A549 (cell line): ENCODE results near the gene ELOB. TPM values are rescaled to one million over a fixed set of nuclear protein-coding genes. Genes with fewer than 3 reads are reported as not detected.

ENCODE experiments used
- ATAC-seq, 2 experiments: fragments of 200-7000 bp in 1 of 2; fragments of >200 bp in 1 of 2; cut with Nextera tagmentation in 1 of 2; cut with Tn5 transposase in 1 of 2; 3 replicates each; pipeline versions ENCODE4 v1.8.0 to v1.9.1; 2018 to 2020; ENCODE audit warnings: mild to moderate bottlenecking in 1 of 2, moderate library complexity in 1 of 2
- CTCF ChIA-PET: fragments of 300-600 bp; sonication (Branson Sonifier 250); formaldehyde crosslinking; extraction: SDS; loops from one replicate; lab custom pipeline; 2021; ENCODE audit warnings: antibody characterized with exemption, inconsistent platforms; lab: Yijun Ruan, JAX
- POLR2A ChIA-PET: fragments of 350-600 bp; formaldehyde crosslinking; extraction: SDS; loops from one replicate; lab custom pipeline; 2021; ENCODE audit warnings: antibody characterized with exemption, inconsistent platforms; lab: Yijun Ruan, JAX
- DNase-seq, 2 experiments: peaks; one replicate each; pipeline versions ENCODE4 v3.0.0 to v3.0.0-alpha.2; 2011 to 2016; ENCODE audit warnings: low read depth in 1 of 2, low spot score in 1 of 2
- FAIRE-seq: peaks from 2 replicates; lab custom pipeline; 2011; peaks lifted over from hg19 to GRCh38; lab: Jason Lieb, UNC
- H3K27ac ChIP-seq, 2 experiments: fragments of >200 bp; sonication (Bioruptor Twin); formaldehyde crosslinking; 3 replicates each; pipeline ENCODE4 v1.5.1; 2016 to 2017
- H3K4me1 ChIP-seq: fragments of >200 bp; sonication (Bioruptor Twin); formaldehyde crosslinking; 3 replicates; pipeline ENCODE4 v1.6.1; 2016
- H3K4me2 ChIP-seq: fragments of >200 bp; sonication (Bioruptor Twin); formaldehyde crosslinking; 3 replicates; pipeline ENCODE4 v1.6.1; 2016
- H3K4me3 ChIP-seq: fragments of >200 bp; sonication (Bioruptor Twin); formaldehyde crosslinking; 3 replicates; pipeline ENCODE4 v1.5.1; 2016
- H3K9me3 ChIP-seq: fragments of >200 bp; sonication (Bioruptor Twin); formaldehyde crosslinking; 3 replicates; pipeline ENCODE4 v1.6.1; 2016
- BHLHE40 ChIP-seq: IDR thresholded peaks from 2 replicates; pipeline ENCODE4 v1.6.1; 2012; ENCODE audit warnings: low read depth, low read length, inconsistent platforms
- CBX2 ChIP-seq: fragments of 200-600 bp; sonication (generic); IDR thresholded peaks from 2 replicates; pipeline ENCODE4 v1.6.1; 2016; ENCODE audit warnings: low read depth, mild to moderate bottlenecking, borderline replicate concordance
- CHD4 ChIP-seq: fragments of 200-600 bp; sonication (generic); IDR thresholded peaks from 2 replicates; pipeline ENCODE4 v1.6.1; 2016; ENCODE audit warnings: antibody characterized with exemption, mild to moderate bottlenecking, borderline replicate concordance
- EP300 ChIP-seq, 2 experiments: fragments of >200 bp; sonication (Bioruptor Twin); formaldehyde crosslinking; IDR thresholded peaks; 2 replicates in 1 of 2; 3 replicates in 1 of 2; pipeline ENCODE4 v1.6.1; 2016 to 2017
- HEYL ChIP-seq: fragments of 250-450 bp; sonication (Bioruptor Pico); IDR thresholded peaks from 2 replicates; pipeline ENCODE4 v1.8.0; 2021; ENCODE audit warnings: mild to moderate bottlenecking, moderate library complexity
- HOXA7 ChIP-seq: fragments of 250-450 bp; sonication (Bioruptor Pico); IDR thresholded peaks from 2 replicates; pipeline ENCODE4 v1.5.0; 2020; ENCODE audit warnings: mild to moderate bottlenecking, moderate library complexity
- HOXB13 ChIP-seq: fragments of 250-450 bp; sonication (Bioruptor Pico); IDR thresholded peaks from 2 replicates; pipeline ENCODE4 v1.5.0; 2020; ENCODE audit warnings: low read depth, mild to moderate bottlenecking, moderate library complexity
- JUNB ChIP-seq: fragments of >200 bp; sonication (Bioruptor Twin); formaldehyde crosslinking; IDR thresholded peaks from 2 replicates; pipeline ENCODE4 v1.6.1; 2016
- KDM5A ChIP-seq: fragments of 200-600 bp; sonication (generic); IDR thresholded peaks from 2 replicates; pipeline ENCODE4 v1.6.1; 2016; ENCODE audit warnings: antibody characterized with exemption, mild to moderate bottlenecking
- MAFK ChIP-seq: fragments of 450-650 bp; IDR thresholded peaks from 2 replicates; pipeline ENCODE4 v1.6.1; 2014; ENCODE audit not compliant: partially characterized antibody
- NFE2L2 ChIP-seq: fragments of 150-350 bp; conservative IDR thresholded peaks from 2 replicates; pipeline ENCODE4 v1.6.1; 2014; ENCODE audit warnings: low read length
- NPAS2 ChIP-seq: fragments of 250-450 bp; sonication (Bioruptor Pico); IDR thresholded peaks from 2 replicates; pipeline ENCODE4 v1.8.0; 2022; ENCODE audit warnings: mild to moderate bottlenecking, moderate library complexity, borderline replicate concordance
- POLR2AphosphoS2 ChIP-seq: conservative IDR thresholded peaks from 2 replicates; pipeline ENCODE4 v1.6.1; 2012; ENCODE audit warnings: low read length, improper control_type of control experiment, inconsistent platforms
- RARB ChIP-seq: fragments of 250-450 bp; sonication (Bioruptor Pico); IDR thresholded peaks from 2 replicates; pipeline ENCODE4 v1.8.0; 2021; ENCODE audit warnings: mild to moderate bottlenecking, moderate library complexity
- RCOR1 ChIP-seq: fragments of 150-350 bp; IDR thresholded peaks from 2 replicates; pipeline ENCODE4 v1.6.1; 2014; ENCODE audit warnings: antibody characterized with exemption, low read length, low read depth
- RNF2 ChIP-seq: fragments of 200-600 bp; sonication (generic); IDR thresholded peaks from 2 replicates; pipeline ENCODE4 v1.6.1; 2016; ENCODE audit warnings: low read depth, mild to moderate bottlenecking, antibody characterized with exemption, moderate library complexity, borderline replicate concordance
- TFCP2L1 ChIP-seq: fragments of 250-450 bp; sonication (Bioruptor Pico); IDR thresholded peaks from 2 replicates; pipeline ENCODE4 v1.5.0; 2021; ENCODE audit warnings: mild to moderate bottlenecking
- TP53 ChIP-seq: fragments of 250-450 bp; sonication (Bioruptor Pico); IDR thresholded peaks from 2 replicates; pipeline ENCODE4 v1.5.0; 2021; ENCODE audit warnings: mild to moderate bottlenecking, moderate library complexity
- ZFP36 ChIP-seq: fragments of 450-650 bp; IDR thresholded peaks from 2 replicates; pipeline ENCODE4 v1.6.1; 2014; ENCODE audit warnings: borderline replicate concordance; ENCODE audit not compliant: partially characterized antibody
- ZSCAN20 ChIP-seq: fragments of 250-450 bp; sonication (Bioruptor Pico); IDR thresholded peaks from 2 replicates; pipeline ENCODE4 v1.8.0; 2022; ENCODE audit warnings: mild to moderate bottlenecking, moderate library complexity
- WGBS: methylation state at CpG from one replicate; pipeline ENCODE4 v1.1.6; 2017; ENCODE audit errors: missing lambda C conversion rate; 5-methylcytosine and 5-hydroxymethylcytosine counted together
- polyA plus RNA-seq, 4 experiments: library from polyadenylated mRNA; depleted of rRNA in 3 of 4; stranded (reverse); fragments of >200 nt; fragmentation: RNase III in 1 of 4; extraction: RNeasy Plus Mini Kit Qiagen cat#74134 plus additional on column Dnase treatment in 1 of 4; gene quantifications; 2 replicates in 3 of 4; 3 replicates in 1 of 4; pipeline ENCODE4 v1.2.3, GENCODE V29; 2011 to 2017
- TF ChIP-seq, protein P1 (sequence below): fragments of >200 bp; sonication (Bioruptor Twin); formaldehyde crosslinking; IDR thresholded peaks from 2 replicates; pipeline ENCODE4 v1.6.1; 2016
- TF ChIP-seq, protein P2 (sequence below): fragments of >200 bp; sonication (Bioruptor Twin); formaldehyde crosslinking; IDR thresholded peaks from 3 replicates; pipeline ENCODE4 v1.5.1; 2016

ELOB gene
- polyA plus RNA-seq, 2 of the 4 experiments (the other 2 are of a cell fraction): 136 to 494 TPM

- no peaks in the 10 kb centered on the region for H3K4me1 ChIP-seq
- no peaks in the 10 kb centered on the region for H3K9me3 ChIP-seq
- ChIA-PET CTCF (interaction anchor here (1.3 to 3.7 kb wide), 8 partner anchors 10 to 58 kb away, joined by 3 to 23 read pairs (median 10); no protein-coding TSS in a partner anchor), POLR2A (interaction anchor here (1.2 kb wide), 1 partner anchor 48 kb away, joined by 3 read pairs; no protein-coding TSS in a partner anchor)
- no peak for FAIRE-seq
- H3K4me3 ChIP-seq: no peak overlapping the region
- DNase-seq: no peak
- no peak overlapping the region for H3K27ac ChIP-seq
- no peak for TF ChIP-seq TFCP2L1 (CRISPR knock-in tag)
- TF ChIP-seq RNF2: no peak
- no peak for TF ChIP-seq HOXA7
- no peak for TF ChIP-seq KDM5A
- TF ChIP-seq NFE2L2: no peak
- no peak for TF ChIP-seq BHLHE40
- no peak for TF ChIP-seq CHD4
- TF ChIP-seq ZFP36: no peak
- TF ChIP-seq HEYL (CRISPR knock-in tag): no peak
- TF ChIP-seq RCOR1: no peak
- no peak for TF ChIP-seq RARB
- no peak for TF ChIP-seq ZSCAN20 (CRISPR knock-in tag)
- TF ChIP-seq, protein P1, sequence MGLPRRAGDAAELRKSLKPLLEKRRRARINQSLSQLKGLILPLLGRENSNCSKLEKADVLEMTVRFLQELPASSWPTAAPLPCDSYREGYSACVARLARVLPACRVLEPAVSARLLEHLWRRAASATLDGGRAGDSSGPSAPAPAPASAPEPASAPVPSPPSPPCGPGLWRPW: no peak
- TF ChIP-seq, protein P2, sequence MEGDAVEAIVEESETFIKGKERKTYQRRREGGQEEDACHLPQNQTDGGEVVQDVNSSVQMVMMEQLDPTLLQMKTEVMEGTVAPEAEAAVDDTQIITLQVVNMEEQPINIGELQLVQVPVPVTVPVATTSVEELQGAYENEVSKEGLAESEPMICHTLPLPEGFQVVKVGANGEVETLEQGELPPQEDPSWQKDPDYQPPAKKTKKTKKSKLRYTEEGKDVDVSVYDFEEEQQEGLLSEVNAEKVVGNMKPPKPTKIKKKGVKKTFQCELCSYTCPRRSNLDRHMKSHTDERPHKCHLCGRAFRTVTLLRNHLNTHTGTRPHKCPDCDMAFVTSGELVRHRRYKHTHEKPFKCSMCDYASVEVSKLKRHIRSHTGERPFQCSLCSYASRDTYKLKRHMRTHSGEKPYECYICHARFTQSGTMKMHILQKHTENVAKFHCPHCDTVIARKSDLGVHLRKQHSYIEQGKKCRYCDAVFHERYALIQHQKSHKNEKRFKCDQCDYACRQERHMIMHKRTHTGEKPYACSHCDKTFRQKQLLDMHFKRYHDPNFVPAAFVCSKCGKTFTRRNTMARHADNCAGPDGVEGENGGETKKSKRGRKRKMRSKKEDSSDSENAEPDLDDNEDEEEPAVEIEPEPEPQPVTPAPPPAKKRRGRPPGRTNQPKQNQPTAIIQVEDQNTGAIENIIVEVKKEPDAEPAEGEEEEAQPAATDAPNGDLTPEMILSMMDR: no peak
- no peak for TF ChIP-seq NPAS2 (CRISPR knock-in tag)
- TF ChIP-seq POLR2AphosphoS2: no peak
- TF ChIP-seq, all 56 proteins: peak for 0
- no peak for ATAC-seq
- no peak overlapping the region for H3K4me2 ChIP-seq
- WGBS: 39% methylated on average over 8 of the region's 8 CpGs
Measured at GRCh38 chr16:2822158-2822495, 45.0 kb upstream of the ELOB start.

GRCh38 chr16:2821487-2822157 lies 44.5 kb upstream of the ELOB start:
- ChIA-PET CTCF (interaction anchor here (0.8 to 3.7 kb wide), 6 partner anchors 10 to 73 kb away, joined by 4 to 23 read pairs (median 12); no protein-coding TSS in a partner anchor), POLR2A (interaction anchor here (1.2 kb wide), 1 partner anchor 47 kb away, joined by 3 read pairs; no protein-coding TSS in a partner anchor)
- Histone ChIP-seq H3K4me2 (no peak overlapping the region), H3K4me1 (no peaks in the 10 kb centered on the region), H3K9me3 (no peaks in the 10 kb centered on the region), H3K27ac (no peak overlapping the region), H3K4me3 (no peak overlapping the region)
- ATAC-seq: no peak
- no peak for FAIRE-seq
- TF ChIP-seq CBX2: no peak
- TF ChIP-seq MAFK: no peak
- no peak for TF ChIP-seq NPAS2 (CRISPR knock-in tag)
- TF ChIP-seq TP53 (CRISPR knock-in tag): no peak
- TF ChIP-seq JUNB: no peak
- TF ChIP-seq EP300 (IDR thresholded peaks at IDR 0.05): no peak
- no peak for TF ChIP-seq HOXB13 (CRISPR knock-in tag)
- no peak for TF ChIP-seq ZSCAN20 (CRISPR knock-in tag)
- TF ChIP-seq TFCP2L1 (CRISPR knock-in tag): no peak
- no peak for DNase-seq
- WGBS: 67% methylated on average over 9 of the region's 9 CpGs
